ENCODE results near the gene F7.

GRCh38 chr13:113144255-113144629, 38.7 kb downstream of the F7 start:
- TF ChIP-seq, protein P1, sequence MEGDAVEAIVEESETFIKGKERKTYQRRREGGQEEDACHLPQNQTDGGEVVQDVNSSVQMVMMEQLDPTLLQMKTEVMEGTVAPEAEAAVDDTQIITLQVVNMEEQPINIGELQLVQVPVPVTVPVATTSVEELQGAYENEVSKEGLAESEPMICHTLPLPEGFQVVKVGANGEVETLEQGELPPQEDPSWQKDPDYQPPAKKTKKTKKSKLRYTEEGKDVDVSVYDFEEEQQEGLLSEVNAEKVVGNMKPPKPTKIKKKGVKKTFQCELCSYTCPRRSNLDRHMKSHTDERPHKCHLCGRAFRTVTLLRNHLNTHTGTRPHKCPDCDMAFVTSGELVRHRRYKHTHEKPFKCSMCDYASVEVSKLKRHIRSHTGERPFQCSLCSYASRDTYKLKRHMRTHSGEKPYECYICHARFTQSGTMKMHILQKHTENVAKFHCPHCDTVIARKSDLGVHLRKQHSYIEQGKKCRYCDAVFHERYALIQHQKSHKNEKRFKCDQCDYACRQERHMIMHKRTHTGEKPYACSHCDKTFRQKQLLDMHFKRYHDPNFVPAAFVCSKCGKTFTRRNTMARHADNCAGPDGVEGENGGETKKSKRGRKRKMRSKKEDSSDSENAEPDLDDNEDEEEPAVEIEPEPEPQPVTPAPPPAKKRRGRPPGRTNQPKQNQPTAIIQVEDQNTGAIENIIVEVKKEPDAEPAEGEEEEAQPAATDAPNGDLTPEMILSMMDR (IDR thresholded peaks at IDR 0.05), result no peak
- TF ChIP-seq SIN3A (IDR thresholded peaks at IDR 0.05; ENCODE audit: borderline replicate concordance, insufficient read depth, low read depth, low read length), result no peak
- no peak for TF ChIP-seq POLR2AphosphoS5 (IDR thresholded peaks at IDR 0.05; ENCODE audit: low read depth, low read length)
- no peak for TF ChIP-seq TCF7L2 (IDR thresholded peaks at IDR 0.05; ENCODE audit: low read depth, low read length)

Measured in Panc1 (cell line).